Smooth muscle cell (in vitro differentiated cells): ENCODE data around the gene BTNL3. TPM values are rescaled to one million over a fixed set of nuclear protein-coding genes. Genes with fewer than 3 reads are reported as not detected.

Experiments used
- DNase-seq: peaks from one replicate; lab custom pipeline; 2025; ENCODE audit not compliant: unreplicated experiment; lab: John Stamatoyannopoulos, UW
- H2AFZ ChIP-seq: fragments of 200-600 bp; sonication (generic); 2 replicates; pipeline ENCODE4 v1.6.0; 2016; ENCODE audit warnings: antibody characterized with exemption, low read depth, mild to moderate bottlenecking
- H3F3A ChIP-seq: fragments of 200-600 bp; sonication (generic); 2 replicates; pipeline ENCODE4 v1.6.0; 2017; ENCODE audit warnings: antibody characterized with exemption, low read depth
- H3K27ac ChIP-seq: fragments of 200-600 bp; sonication (generic); 2 replicates; pipeline ENCODE4 v1.5.1; 2016; ENCODE audit warnings: low read depth, mild to moderate bottlenecking
- H3K27me3 ChIP-seq: fragments of 200-600 bp; sonication (generic); 2 replicates; pipeline ENCODE4 v1.6.1; 2016; ENCODE audit warnings: low read depth, mild to moderate bottlenecking
- H3K36me3 ChIP-seq: fragments of 200-600 bp; sonication (generic); 2 replicates; pipeline ENCODE4 v1.5.1; 2016; ENCODE audit warnings: low read depth
- H3K4me1 ChIP-seq: fragments of 200-600 bp; sonication (generic); 2 replicates; pipeline ENCODE4 v1.5.1; 2016; ENCODE audit warnings: low read depth
- H3K4me2 ChIP-seq: fragments of 200-600 bp; sonication (generic); 2 replicates; pipeline ENCODE4 v1.6.0; 2016; ENCODE audit warnings: mild to moderate bottlenecking
- H3K4me3 ChIP-seq: fragments of 200-600 bp; sonication (generic); 2 replicates; pipeline ENCODE4 v1.5.1; 2016; ENCODE audit warnings: mild to moderate bottlenecking
- H3K79me2 ChIP-seq: fragments of 200-600 bp; sonication (generic); 2 replicates; pipeline ENCODE4 v1.6.0; 2016; ENCODE audit warnings: low read depth, mild to moderate bottlenecking
- H3K9ac ChIP-seq: fragments of 200-600 bp; sonication (generic); 2 replicates; pipeline ENCODE4 v1.6.0; 2016; ENCODE audit warnings: low read depth
- H3K9me3 ChIP-seq: fragments of 200-600 bp; sonication (generic); replicated peaks from 2 replicates; pipeline ENCODE4 v1.5.1; 2016; ENCODE audit warnings: low read depth
- H4K20me1 ChIP-seq: fragments of 200-600 bp; sonication (generic); 2 replicates; pipeline ENCODE4 v1.6.0; 2016; ENCODE audit warnings: low read depth
- WGBS: methylation state at CpG from one replicate; pipeline ENCODE4 v1.1.7; 2016; ENCODE audit warnings: low lambda C conversion rate; 5-methylcytosine and 5-hydroxymethylcytosine counted together
- polyA plus RNA-seq: library from polyadenylated mRNA; unstranded; fragments of >200 nt; fragmentation: Nextera tagmentation; extraction: Ambion mirVana; gene quantifications from 2 replicates; pipeline ENCODE4 v1.2.1, GENCODE V29; 2016
- total RNA-seq: library from RNA; depleted of rRNA; stranded (reverse); fragments of >200 nt; gene quantifications from 2 replicates; pipeline ENCODE4 v1.2.3, GENCODE V29; 2014
- TF ChIP-seq, protein P1 (sequence below): fragments of 200-600 bp; sonication (generic); IDR thresholded peaks from 2 replicates; pipeline ENCODE4 v1.5.1; 2017; ENCODE audit warnings: borderline replicate concordance, mild to moderate bottlenecking, antibody characterized with exemption; ENCODE audit not compliant: insufficient read depth, poor library complexity, severe bottlenecking

The BTNL3 gene
- total and polyA plus RNA-seq, 2 experiments from 2014 or later = not detected

- WGBS = 73% methylated on average over 6 of the region's 23 CpGs
- no peak overlapping the region for H3K9ac ChIP-seq
Measured at GRCh38 chr5:180982008-180982741, 6.5 kb upstream of the BTNL3 start.

GRCh38 chr5:180988016-180988415 lies 630 bp upstream of the BTNL3 start:
- H3K27me3 ChIP-seq = no peaks in the 10 kb centered on the region
- H3K4me1 ChIP-seq = no peaks in the 10 kb centered on the region
- WGBS = 75% methylated on average over 2 of the region's 2 CpGs
- DNase-seq = no peak
- TF ChIP-seq, protein P1, sequence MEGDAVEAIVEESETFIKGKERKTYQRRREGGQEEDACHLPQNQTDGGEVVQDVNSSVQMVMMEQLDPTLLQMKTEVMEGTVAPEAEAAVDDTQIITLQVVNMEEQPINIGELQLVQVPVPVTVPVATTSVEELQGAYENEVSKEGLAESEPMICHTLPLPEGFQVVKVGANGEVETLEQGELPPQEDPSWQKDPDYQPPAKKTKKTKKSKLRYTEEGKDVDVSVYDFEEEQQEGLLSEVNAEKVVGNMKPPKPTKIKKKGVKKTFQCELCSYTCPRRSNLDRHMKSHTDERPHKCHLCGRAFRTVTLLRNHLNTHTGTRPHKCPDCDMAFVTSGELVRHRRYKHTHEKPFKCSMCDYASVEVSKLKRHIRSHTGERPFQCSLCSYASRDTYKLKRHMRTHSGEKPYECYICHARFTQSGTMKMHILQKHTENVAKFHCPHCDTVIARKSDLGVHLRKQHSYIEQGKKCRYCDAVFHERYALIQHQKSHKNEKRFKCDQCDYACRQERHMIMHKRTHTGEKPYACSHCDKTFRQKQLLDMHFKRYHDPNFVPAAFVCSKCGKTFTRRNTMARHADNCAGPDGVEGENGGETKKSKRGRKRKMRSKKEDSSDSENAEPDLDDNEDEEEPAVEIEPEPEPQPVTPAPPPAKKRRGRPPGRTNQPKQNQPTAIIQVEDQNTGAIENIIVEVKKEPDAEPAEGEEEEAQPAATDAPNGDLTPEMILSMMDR = no peak
- H3K79me2 ChIP-seq = no peaks in the 10 kb centered on the region
- H3K9me3 ChIP-seq = no peaks in the 10 kb centered on the region
- H3K4me2 ChIP-seq = no peak overlapping the region
- no peak overlapping the region for H3K27ac ChIP-seq
- H3F3A ChIP-seq = no peaks in the 10 kb centered on the region
- no peak overlapping the region for H3K4me3 ChIP-seq
- no peak overlapping the region for H3K9ac ChIP-seq
- H4K20me1 ChIP-seq = no peaks in the 10 kb centered on the region
- no peak overlapping the region for H2AFZ ChIP-seq
- H3K36me3 ChIP-seq = no peaks in the 10 kb centered on the region

More at GRCh38 chr5:180982008-180982741, 6.5 kb upstream of the BTNL3 start:
- no peak overlapping the region for H3K4me2 ChIP-seq
- H2AFZ ChIP-seq = no peak overlapping the region
- H3K79me2 ChIP-seq = no peaks in the 10 kb centered on the region
- no peaks in the 10 kb centered on the region for H3K9me3 ChIP-seq
- no peak for DNase-seq
- H3K4me1 ChIP-seq = no peaks in the 10 kb centered on the region
- TF ChIP-seq, protein P1 = no peak
- no peak overlapping the region for H3K4me3 ChIP-seq
- no peaks in the 10 kb centered on the region for H3K27me3 ChIP-seq
- no peak overlapping the region for H3K27ac ChIP-seq
- H3K36me3 ChIP-seq = no peaks in the 10 kb centered on the region
- no peaks in the 10 kb centered on the region for H3F3A ChIP-seq
- no peaks in the 10 kb centered on the region for H4K20me1 ChIP-seq

DNA sequence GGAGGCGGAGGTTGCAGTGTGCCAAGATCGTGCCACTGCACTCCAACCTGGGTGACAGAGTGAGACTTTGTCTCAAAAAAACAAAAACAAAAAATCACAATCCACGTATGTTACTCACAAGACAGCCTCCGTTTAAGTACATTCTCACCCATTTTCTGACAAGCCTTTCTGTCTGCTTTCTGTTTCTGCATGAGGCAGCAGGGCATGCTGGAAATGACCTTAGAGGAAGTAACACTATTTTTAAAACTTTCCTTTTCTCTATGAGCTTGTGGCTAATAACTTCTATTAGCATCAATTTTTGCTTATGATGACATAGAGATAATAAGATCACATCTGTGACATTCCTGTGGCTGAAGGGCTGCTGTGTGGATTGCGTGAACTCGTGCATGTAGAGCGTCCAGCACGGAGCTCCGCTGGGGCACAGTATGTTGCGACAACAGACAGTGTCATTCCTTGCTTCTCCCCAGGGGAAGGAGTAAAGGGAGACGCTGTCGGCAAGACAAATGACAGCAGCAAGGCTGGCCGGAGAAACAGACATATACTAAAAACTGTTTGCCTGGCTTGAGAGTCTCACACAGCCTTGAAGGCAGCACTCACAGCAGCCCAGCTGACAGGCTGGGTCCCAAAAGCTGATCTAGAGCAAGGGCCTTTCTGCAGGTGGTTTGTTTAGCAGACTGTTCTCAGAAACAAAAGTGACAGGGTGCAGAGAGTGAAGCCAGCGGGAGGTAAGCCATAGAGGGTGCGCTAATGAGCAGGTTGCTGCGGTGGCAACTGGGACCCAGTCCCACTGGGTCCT lies 1.6 kb downstream of the BTNL3 start:
- no peak overlapping the region for H3K4me2 ChIP-seq
- H3K9me3 ChIP-seq = no peaks in the 10 kb centered on the region
- no peak overlapping the region for H3K9ac ChIP-seq
- no peak overlapping the region for H3K4me3 ChIP-seq
- H3K4me1 ChIP-seq = no peaks in the 10 kb centered on the region
- no peaks in the 10 kb centered on the region for H3K27me3 ChIP-seq
- no peak for DNase-seq
- no peaks in the 10 kb centered on the region for H3F3A ChIP-seq
- TF ChIP-seq, protein P1 = no peak
- H2AFZ ChIP-seq = no peak overlapping the region
- H3K27ac ChIP-seq = no peak overlapping the region
- H3K79me2 ChIP-seq = no peaks in the 10 kb centered on the region
- H4K20me1 ChIP-seq = no peaks in the 10 kb centered on the region
- H3K36me3 ChIP-seq = no peaks in the 10 kb centered on the region
- 87% methylated on average over 14 of the region's 16 CpGs for WGBS
